CD4-positive, alpha-beta T cell treated with Interferon gamma for 1 hour (primary cell): ENCODE measurements around the gene SHOC2.

Source experiments
- DNase-seq: peaks from one replicate; pipeline ENCODE4 v3.0.0-alpha.2; 2020

SHOC2 gene

GRCh38 chr10:110947061-110947595, 27.7 kb downstream of the SHOC2 start:
- DNase-seq, result no peak

GRCh38 chr10:110951381-110951780, 32.0 kb downstream of the SHOC2 start:
- DNase-seq, result no peak

- DNase-seq, result no peak
These were observed 38.2 kb downstream of the SHOC2 start for GRCh38 chr10:110957606-110958005.

GRCh38 chr10:110959379-110960332, 40.3 kb downstream of the SHOC2 start:
- no peak for DNase-seq

GRCh38 chr10:110960333-110960712, 40.9 kb downstream of the SHOC2 start:
- DNase-seq, result no peak

- DNase-seq, result no peak
These were observed 43.0 kb downstream of the SHOC2 start for GRCh38 chr10:110962443-110962842.

GRCh38 chr10:110963162-110963561, 43.8 kb downstream of the SHOC2 start:
- no peak for DNase-seq

GRCh38 chr10:110964681-110965080, 45.3 kb downstream of the SHOC2 start:
- no peak for DNase-seq

- no peak for DNase-seq
These were observed 45.8 kb downstream of the SHOC2 start for GRCh38 chr10:110965216-110965615.

- no peak for DNase-seq
These were observed 46.7 kb downstream of the SHOC2 start for GRCh38 chr10:110966146-110966545.

- no peak for DNase-seq
These were observed 47.7 kb downstream of the SHOC2 start for GRCh38 chr10:110967009-110967630.

GRCh38 chr10:110967645-110968044, 48.2 kb downstream of the SHOC2 start:
- DNase-seq, result no peak

- DNase-seq, result no peak
These were observed 49.8 kb downstream of the SHOC2 start for GRCh38 chr10:110969183-110969582.

GRCh38 chr10:110971638-110972037, 52.2 kb downstream of the SHOC2 start:
- no peak for DNase-seq

- DNase-seq, result no peak
These were observed 53.1 kb downstream of the SHOC2 start for GRCh38 chr10:110972231-110973134.

- DNase-seq, result no peak
These were observed 54.0 kb downstream of the SHOC2 start for GRCh38 chr10:110973400-110973799.

GRCh38 chr10:110976577-110976976, 57.2 kb downstream of the SHOC2 start:
- no peak for DNase-seq

- no peak for DNase-seq
These were observed 58.3 kb downstream of the SHOC2 start for GRCh38 chr10:110977662-110978061.

GRCh38 chr10:110978204-110978603, 58.8 kb downstream of the SHOC2 start:
- DNase-seq, result no peak

GRCh38 chr10:110979611-110980010, 60.2 kb downstream of the SHOC2 start:
- no peak for DNase-seq

GRCh38 chr10:110980807-110981206, 61.4 kb downstream of the SHOC2 start:
- DNase-seq, result no peak

- no peak for DNase-seq
These were observed 64.1 kb downstream of the SHOC2 start for GRCh38 chr10:110983466-110983865.
